ENCODE measurements around the gene MRPL40. TPM values are rescaled to one million over a fixed set of nuclear protein-coding genes. Genes with fewer than 3 reads are reported as not detected.

Gene MRPL40
- total and polyA plus RNA-seq, 2 experiments from 2014 or later: 15.5 to 53.5 TPM

GRCh38 chr22:19396561-19396933 lies 35.8 kb upstream of the MRPL40 start:
- H3K27ac ChIP-seq (ENCODE audit: low read depth): no peak overlapping the region
- peaks cover 6% of the 10 kb centered on the region for H4K20me1 ChIP-seq (replicated peaks; ENCODE audit: insufficient read depth)
- H3K79me2 ChIP-seq (replicated peaks; ENCODE audit: insufficient read depth): 0 out of 2 replicates have a peak, but pooled peaks cover 3% of the 10 kb centered on the region
- Mint-ChIP-seq H3K4me1 (no peaks in the 10 kb centered on the region), H3K27me3 (ENCODE audit: insufficient read depth, low read depth, poor library complexity) (peaks cover 10% of the 10 kb centered on the region), H3K27ac (no peak overlapping the region), H3K4me3 (no peak overlapping the region), H3K36me3 (ENCODE audit: low read depth) (peaks cover 68% of the 10 kb centered on the region), H3K9me3 (no peaks in the 10 kb centered on the region)
- TF ChIP-seq STAT1 (IDR thresholded peaks at IDR 0.05; ENCODE audit: unreplicated experiment): no peak
- no peak for TF ChIP-seq ZNF331 (CRISPR knock-in tag; IDR thresholded peaks at IDR 0.05; ENCODE audit: low read depth)
- TF ChIP-seq POLR2AphosphoS5 (IDR thresholded peaks at IDR 0.05; ENCODE audit: low read depth): no peak
- TF ChIP-seq ETS1 (IDR thresholded peaks at IDR 0.05): no peak
- TF ChIP-seq EZH2 (IDR thresholded peaks at IDR 0.05; ENCODE audit: low read depth, unreplicated experiment): no peak
- TF ChIP-seq ZNF462 (CRISPR knock-in tag; IDR thresholded peaks at IDR 0.05): no peak
- no peak for TF ChIP-seq CREB1 (CRISPR knock-in tag; IDR thresholded peaks at IDR 0.05; ENCODE audit: low read depth)
- no peak for TF ChIP-seq JUNB (IDR thresholded peaks at IDR 0.05; ENCODE audit: unreplicated experiment)
- no peak for TF ChIP-seq NANOG (IDR thresholded peaks at IDR 0.05; ENCODE audit: borderline replicate concordance)
- no peak for TF ChIP-seq ZNF114 (CRISPR knock-in tag; IDR thresholded peaks at IDR 0.05)
- no peak for TF ChIP-seq EZH2phosphoT487 (IDR thresholded peaks at IDR 0.05; ENCODE audit: unreplicated experiment)
- TF ChIP-seq REST (IDR thresholded peaks at IDR 0.05; ENCODE audit: unreplicated experiment): no peak
- TF ChIP-seq CTCF (conservative IDR thresholded peaks at IDR 0.05; ENCODE audit: low read depth in 2 of 2): no peak
- H3K27me3 ChIP-seq (ENCODE audit: insufficient read depth): no peaks in the 10 kb centered on the region
- peaks cover 30% of the 10 kb centered on the region for H3K36me3 ChIP-seq (ENCODE audit: insufficient read depth)
- no peak overlapping the region for H3K4me3 ChIP-seq
- H2AFZ ChIP-seq: no peak overlapping the region
- DNase-seq (ENCODE audit: low spot score) (no peak), ATAC-seq (no peak)
- no peaks in the 10 kb centered on the region for H3K4me1 ChIP-seq (ENCODE audit: insufficient read depth)
- H3K4me2 ChIP-seq: no peak overlapping the region
- no peaks in the 10 kb centered on the region for H3K9me2 ChIP-seq (ENCODE audit: insufficient read depth)
- H3F3A ChIP-seq (replicated peaks; ENCODE audit: low read depth): no peaks in the 10 kb centered on the region

Measured in GM23338 (cell line).